ENCODE measurements around the gene SCN1A.
"Not testable (repeated sequence)": the region's sequence is repeated elsewhere in the genome, so short reads cannot be mapped to it uniquely, and the experiment has no call there.

Gene SCN1A

GRCh38 chr2:166127217-166128155 is at the start of gene SCN1A:
Gene SCN1A, minus strand, starts transcription at chr2:166128020. Its CDS starts 54,399 bp downstream, at chr2:166073621.
- no peak for DNase-seq (ENCODE audit: low read depth)

- DNase-seq (ENCODE audit: low read depth): no peak
Observed at GRCh38 chr2:166173263-166173662, 45.4 kb upstream of the SCN1A start.

GRCh38 chr2:166171216-166171615 is 43.4 kb upstream of the SCN1A start:
- no peak for DNase-seq (ENCODE audit: low read depth)

GRCh38 chr2:166170356-166170755 is 42.5 kb upstream of the SCN1A start:
- no peak for DNase-seq (ENCODE audit: low read depth)

- DNase-seq (ENCODE audit: low read depth): no peak
Observed at GRCh38 chr2:166167449-166167848, 39.6 kb upstream of the SCN1A start.

GRCh38 chr2:166163775-166164174 is 36.0 kb upstream of the SCN1A start:
- no peak for DNase-seq (ENCODE audit: low read depth)

GRCh38 chr2:166158546-166158945 is 30.7 kb upstream of the SCN1A start:
- no peak for DNase-seq (ENCODE audit: low read depth)

- DNase-seq (ENCODE audit: low read depth): no peak
Observed at GRCh38 chr2:166157578-166157977, 29.8 kb upstream of the SCN1A start.

GRCh38 chr2:166156985-166157490 is 29.2 kb upstream of the SCN1A start:
- no peak for DNase-seq (ENCODE audit: low read depth)

- DNase-seq (ENCODE audit: low read depth): no peak
Observed at GRCh38 chr2:166155589-166155988, 27.8 kb upstream of the SCN1A start.

- DNase-seq (ENCODE audit: low read depth): no peak
Observed at GRCh38 chr2:166154685-166155338, 27.0 kb upstream of the SCN1A start.

GRCh38 chr2:166152064-166152463 is 24.2 kb upstream of the SCN1A start:
- no peak for DNase-seq (ENCODE audit: low read depth)

GRCh38 chr2:166148500-166149400 is 20.9 kb upstream of the SCN1A start:
- no peak for DNase-seq (ENCODE audit: low read depth)

GRCh38 chr2:166147883-166148282 is 20.1 kb upstream of the SCN1A start:
- DNase-seq (ENCODE audit: low read depth): no peak

- DNase-seq (ENCODE audit: low read depth): no peak
Observed at GRCh38 chr2:166144071-166144470, 16.3 kb upstream of the SCN1A start.

GRCh38 chr2:166140932-166141331 is 13.1 kb upstream of the SCN1A start:
- no peak for DNase-seq (ENCODE audit: low read depth)

- DNase-seq (ENCODE audit: low read depth): no peak
Observed at GRCh38 chr2:166140475-166140874, 12.7 kb upstream of the SCN1A start.

GRCh38 chr2:166139479-166139878 is 11.7 kb upstream of the SCN1A start:
- DNase-seq (ENCODE audit: low read depth): not testable (repeated sequence)

GRCh38 chr2:166138667-166139066 is 10.8 kb upstream of the SCN1A start:
- DNase-seq (ENCODE audit: low read depth): no peak

- no peak for DNase-seq (ENCODE audit: low read depth)
Observed at GRCh38 chr2:166138144-166138543, 10.3 kb upstream of the SCN1A start.

- no peak for DNase-seq (ENCODE audit: low read depth)
Observed at GRCh38 chr2:166137331-166137730, 9.5 kb upstream of the SCN1A start.

- DNase-seq (ENCODE audit: low read depth): no peak
Observed at GRCh38 chr2:166135849-166136258, 8.0 kb upstream of the SCN1A start.

Measured in GM04503 (cell line).